H9 (cell line): ENCODE data around the gene ACP1. TPM values are rescaled to one million over a fixed set of nuclear protein-coding genes. Genes with fewer than 3 reads are reported as not detected.

ENCODE experiments used
- DNase-seq: peaks from one replicate; pipeline ENCODE4 v3.0.0-alpha.2; 2017
- H2AFZ ChIP-seq: one replicate; pipeline ENCODE4 v1.6.1; 2013; ENCODE audit warnings: mild to moderate bottlenecking, low read length, control low read depth, moderate library complexity
- H2AK5ac ChIP-seq: 2 replicates; pipeline ENCODE4 v1.6.1; 2013; ENCODE audit warnings: low read length, control low read depth, mixed read lengths; ENCODE audit not compliant: insufficient read length
- H2BK120ac ChIP-seq: one replicate; pipeline ENCODE4 v1.6.1; 2013; ENCODE audit warnings: low read depth, mild to moderate bottlenecking, low read length, control low read depth, inconsistent platforms; ENCODE audit not compliant: poor library complexity, severe bottlenecking
- H2BK12ac ChIP-seq: 2 replicates; pipeline ENCODE4 v1.6.1; 2013; ENCODE audit warnings: low read length, control low read depth, mixed read lengths, low read depth; ENCODE audit not compliant: insufficient read length
- H2BK15ac ChIP-seq: 2 replicates; pipeline ENCODE4 v1.6.1; 2013; ENCODE audit warnings: low read depth, low read length, control low read depth
- H2BK20ac ChIP-seq: one replicate; pipeline ENCODE4 v1.6.1; 2013; ENCODE audit warnings: low read depth, mild to moderate bottlenecking, low read length, control low read depth, inconsistent platforms; ENCODE audit not compliant: poor library complexity, severe bottlenecking
- H2BK5ac ChIP-seq: 2 replicates; pipeline ENCODE4 v1.6.1; 2013; ENCODE audit warnings: low read length, control low read depth, mixed read lengths; ENCODE audit not compliant: insufficient read length
- H3K14ac ChIP-seq: 2 replicates; pipeline ENCODE4 v1.6.1; 2013; ENCODE audit warnings: low read length, control low read depth; ENCODE audit not compliant: insufficient read depth
- H3K18ac ChIP-seq: 2 replicates; pipeline ENCODE4 v1.6.1; 2013; ENCODE audit warnings: low read depth, mild to moderate bottlenecking, mixed read lengths, low read length, control low read depth; ENCODE audit not compliant: insufficient read length
- H3K23ac ChIP-seq: 2 replicates; pipeline ENCODE4 v1.6.1; 2013; ENCODE audit warnings: low read length, control low read depth, mixed read lengths, low read depth; ENCODE audit not compliant: insufficient read length
- H3K23me2 ChIP-seq: 2 replicates; pipeline ENCODE4 v1.6.1; 2013; ENCODE audit warnings: low read depth, mild to moderate bottlenecking, mixed read lengths, low read length, control low read depth; ENCODE audit not compliant: insufficient read length, poor library complexity, severe bottlenecking
- H3K27ac ChIP-seq: 2 replicates; pipeline ENCODE4 v1.5.1; 2013; ENCODE audit warnings: low read length, control low read depth, mixed read lengths, low read depth; ENCODE audit not compliant: insufficient read length
- H3K27me3 ChIP-seq: 2 replicates; pipeline ENCODE4 v1.6.1; 2013; ENCODE audit warnings: low read length, control low read depth, inconsistent platforms; ENCODE audit not compliant: insufficient read depth
- H3K4ac ChIP-seq: 2 replicates; pipeline ENCODE4 v1.6.1; 2013; ENCODE audit warnings: low read depth, mild to moderate bottlenecking, control low read depth, inconsistent platforms, low read length, moderate library complexity
- H3K4me1 ChIP-seq: 2 replicates; pipeline ENCODE4 v1.6.1; 2013; ENCODE audit warnings: low read length, control low read depth, inconsistent platforms; ENCODE audit not compliant: insufficient read depth
- H3K4me2 ChIP-seq: 2 replicates; pipeline ENCODE4 v1.6.1; 2013; ENCODE audit warnings: low read length, control low read depth, mixed read lengths; ENCODE audit not compliant: insufficient read length, insufficient read depth
- H3K56ac ChIP-seq: 2 replicates; pipeline ENCODE4 v1.6.1; 2013; ENCODE audit warnings: low read depth, mild to moderate bottlenecking, mixed read lengths, low read length, control low read depth; ENCODE audit not compliant: insufficient read length
- H3K79me1 ChIP-seq: 2 replicates; pipeline ENCODE4 v1.6.1; 2013; ENCODE audit warnings: low read depth, mild to moderate bottlenecking, moderate library complexity, low read length, control low read depth, inconsistent platforms; ENCODE audit not compliant: insufficient read depth, poor library complexity, severe bottlenecking
- H3K79me2 ChIP-seq: 2 replicates; pipeline ENCODE4 v1.6.1; 2013; ENCODE audit warnings: low read length, control low read depth, inconsistent platforms; ENCODE audit not compliant: insufficient read depth
- H3K9ac ChIP-seq: 2 replicates; pipeline ENCODE4 v1.6.1; 2013; ENCODE audit warnings: low read length, control low read depth, mixed read lengths; ENCODE audit not compliant: insufficient read length; ENCODE audit errors: extremely low read depth
- H3K9me3 ChIP-seq: one replicate; pipeline ENCODE4 v1.6.1; 2013; ENCODE audit warnings: low read depth, low read length, inconsistent platforms; ENCODE audit not compliant: control insufficient read depth
- H3T11ph ChIP-seq: one replicate; pipeline ENCODE4 v1.6.1; 2013; ENCODE audit warnings: mild to moderate bottlenecking, low read length, control low read depth, inconsistent platforms
- H4K20me1 ChIP-seq: one replicate; pipeline ENCODE4 v1.6.1; 2013; ENCODE audit not compliant: control insufficient read depth, insufficient read length, insufficient read depth
- H4K5ac ChIP-seq: 2 replicates; pipeline ENCODE4 v1.6.1; 2013; ENCODE audit warnings: low read depth, mild to moderate bottlenecking, mixed read lengths, low read length, control low read depth; ENCODE audit not compliant: insufficient read length
- H4K8ac ChIP-seq: replicated peaks from 2 replicates; pipeline ENCODE4 v1.6.1; 2013; ENCODE audit warnings: low read length, control low read depth, mixed read lengths, low read depth; ENCODE audit not compliant: insufficient read length
- H4K91ac ChIP-seq: 2 replicates; pipeline ENCODE4 v1.6.1; 2013; ENCODE audit warnings: low read depth, mild to moderate bottlenecking, moderate library complexity, mixed read lengths, low read length, control low read depth; ENCODE audit not compliant: insufficient read length
- H3K27ac Mint-ChIP-seq, 3 experiments: 2 replicates in 2 of 3; 3 replicates in 1 of 3; pipeline ENCODE4 v1.8.0; 2020 to 2021; ENCODE audit warnings: mixed read lengths in 3 of 3, mild to moderate bottlenecking in 1 of 3, moderate library complexity in 1 of 3
- H3K27me3 Mint-ChIP-seq: 2 replicates; pipeline ENCODE4 v1.8.0; 2021; ENCODE audit warnings: low read depth, mild to moderate bottlenecking, moderate library complexity, mixed read lengths
- H3K36me3 Mint-ChIP-seq, 3 experiments: 2 replicates in 2 of 3; 3 replicates in 1 of 3; pipeline ENCODE4 v1.8.0; 2020 to 2021; ENCODE audit warnings: low read depth in 3 of 3, mixed read lengths in 3 of 3; ENCODE audit not compliant: insufficient read depth in 1 of 3
- H3K4me1 Mint-ChIP-seq, 2 experiments: 2 replicates each; pipeline ENCODE4 v1.8.0; 2020; ENCODE audit warnings: mixed read lengths in 2 of 2
- H3K4me3 Mint-ChIP-seq, 2 experiments: 2 replicates in 1 of 2; 3 replicates in 1 of 2; pipeline ENCODE4 v1.8.0; 2020 to 2021; ENCODE audit warnings: mild to moderate bottlenecking in 2 of 2, mixed read lengths in 2 of 2, moderate library complexity in 1 of 2
- H3K9me3 Mint-ChIP-seq, 2 experiments: 2 replicates in 1 of 2; 3 replicates in 1 of 2; pipeline ENCODE4 v1.8.0; 2020; ENCODE audit warnings: mild to moderate bottlenecking in 2 of 2, mixed read lengths in 2 of 2, moderate library complexity in 1 of 2
- CTCF ChIP-seq: fragments of 200-600 bp; sonication (generic); conservative IDR thresholded peaks from 3 replicates; pipeline ENCODE4 v1.8.0; 2021; ENCODE audit warnings: antibody characterized with exemption, mild to moderate bottlenecking
- WGBS: extraction: QIAGEN DNeasy Blood & Tissue Kit; methylation state at CpG from one replicate; pipeline ENCODE4 v1.1.7; 2013; ENCODE audit warnings: missing lambda C conversion rate, low lambda C conversion rate, mixed read lengths; ENCODE audit not compliant: insufficient read length; ENCODE audit errors: extremely low coverage; 5-methylcytosine and 5-hydroxymethylcytosine counted together
- total RNA-seq: library from RNA; stranded (reverse); gene quantifications from 2 replicates; pipeline ENCODE4 v1.2.1, GENCODE V29; 2021

Gene ACP1
- total RNA-seq, 1 experiment from 2014 or later, result 143 TPM

GRCh38 chr2:296354-296753 lies 31.6 kb downstream of the ACP1 start:
- H3K27me3 Mint-ChIP-seq, result peaks cover 55% of the 10 kb centered on the region
- H3K4me1 Mint-ChIP-seq, result no peaks in the 10 kb centered on the region
- no peak overlapping the region for H2BK20ac ChIP-seq
- H3K27me3 ChIP-seq, result no peaks in the 10 kb centered on the region
- H2BK15ac ChIP-seq, result no peak overlapping the region
- no peak overlapping the region for H3K56ac ChIP-seq
- H3K14ac ChIP-seq, result no peak overlapping the region
- no peak overlapping the region for H2BK12ac ChIP-seq
- H3K27ac Mint-ChIP-seq, result no peak overlapping the region
- H3K36me3 Mint-ChIP-seq, result no peaks in the 10 kb centered on the region; a peak in 1 of 7 replicates
- no peaks in the 10 kb centered on the region for H3K23me2 ChIP-seq
- no peaks in the 10 kb centered on the region for H3K79me2 ChIP-seq
- no peak overlapping the region for H4K5ac ChIP-seq
- H3K4me3 Mint-ChIP-seq, result no peak overlapping the region
- H3K27ac ChIP-seq, result no peak overlapping the region
- H4K20me1 ChIP-seq, result no peaks in the 10 kb centered on the region
- DNase-seq, result no peak
- H2BK5ac ChIP-seq, result no peak overlapping the region
- H2AFZ ChIP-seq, result no peak overlapping the region
- no peak overlapping the region for H2BK120ac ChIP-seq
- TF ChIP-seq CTCF, result no peak
- H3K4me1 ChIP-seq, result no peaks in the 10 kb centered on the region
- H3K9me3 Mint-ChIP-seq, result peaks cover 8 to 22% of the 10 kb centered on the region in 2 experiments
- H2AK5ac ChIP-seq, result no peak overlapping the region
- no CpG with 5 or more reads among the region's 3 CpGs for WGBS
- H3K9me3 ChIP-seq, result no peaks in the 10 kb centered on the region
- H3K4me2 ChIP-seq, result no peak overlapping the region
- H3K18ac ChIP-seq, result no peak overlapping the region
- H3K23ac ChIP-seq, result no peak overlapping the region
- H3K79me1 ChIP-seq, result no peaks in the 10 kb centered on the region
- H3K4ac ChIP-seq, result no peak overlapping the region
- no peak overlapping the region for H4K91ac ChIP-seq
- H3T11ph ChIP-seq, result no peak overlapping the region
- H4K8ac ChIP-seq, result no peak overlapping the region
- H3K9ac ChIP-seq, result no peak overlapping the region
